ENCODE measurements around the gene SDCCAG8. TPM values are rescaled to one million over a fixed set of nuclear protein-coding genes. Genes with fewer than 3 reads are reported as not detected.

Gene SDCCAG8
- total RNA-seq, 1 donor from 2014 or later, result 24.5 TPM

- no peak for DNase-seq (ENCODE audit: low read depth)
- TF ChIP-seq CTCF (IDR thresholded peaks at IDR 0.05; ENCODE audit: insufficient read depth, low read depth, low read length), result no peak
- TF ChIP-seq EZH2 (IDR thresholded peaks at IDR 0.05; ENCODE audit: insufficient read depth, low read length), result no peak
- H3K9me3 Mint-ChIP-seq (ENCODE audit: unreplicated experiment), result no peaks in the 10 kb centered on the region
- H3K36me3 Mint-ChIP-seq (ENCODE audit: low read depth, unreplicated experiment), result peaks cover 6% of the 10 kb centered on the region
- Histone ChIP-seq H3K36me3 (ENCODE audit: insufficient read depth, low read length) (no peaks in the 10 kb centered on the region), H3K27ac (ENCODE audit: low read depth, low read length) (no peak overlapping the region), H3K4me3 (ENCODE audit: insufficient read depth, low read depth, low read length) (no peak overlapping the region), H3K79me2 (ENCODE audit: insufficient read depth, low read length) (no peaks in the 10 kb centered on the region), H3K9me3 (ENCODE audit: insufficient read depth, low read depth, low read length) (no peaks in the 10 kb centered on the region), H4K20me1 (ENCODE audit: insufficient read depth, low read length) (no peaks in the 10 kb centered on the region), H3K27me3 (ENCODE audit: insufficient read depth, low read length) (no peaks in the 10 kb centered on the region), H3K4me2 (ENCODE audit: low read length) (no peak overlapping the region), H3K4me1 (ENCODE audit: insufficient read depth, low read length) (no peaks in the 10 kb centered on the region), H3K9ac (ENCODE audit: low read length) (no peak overlapping the region), H2AFZ (ENCODE audit: low read depth, low read length) (no peak overlapping the region)
- FAIRE-seq, result no peak
- H3K27me3 Mint-ChIP-seq (ENCODE audit: low read depth, unreplicated experiment), result no peaks in the 10 kb centered on the region
- no peaks in the 10 kb centered on the region for H3K4me1 Mint-ChIP-seq (ENCODE audit: low read depth, unreplicated experiment)
- peak overlapping the region; percentile 41 for H3K27ac Mint-ChIP-seq (ENCODE audit: unreplicated experiment)
- no peak overlapping the region for H3K4me3 Mint-ChIP-seq (ENCODE audit: unreplicated experiment)
Observed at GRCh38 chr1:243454328-243454997, 198.6 kb downstream of the SDCCAG8 start.

GRCh38 chr1:243455760-243456651, 200.2 kb downstream of the SDCCAG8 start:
- Histone ChIP-seq H3K4me2 (ENCODE audit: low read length) (no peak overlapping the region), H3K9me3 (ENCODE audit: insufficient read depth, low read depth, low read length) (no peaks in the 10 kb centered on the region), H4K20me1 (ENCODE audit: insufficient read depth, low read length) (no peaks in the 10 kb centered on the region), H3K9ac (ENCODE audit: low read length) (no peak overlapping the region), H3K79me2 (ENCODE audit: insufficient read depth, low read length) (no peaks in the 10 kb centered on the region), H2AFZ (ENCODE audit: low read depth, low read length) (no peak overlapping the region), H3K27ac (ENCODE audit: low read depth, low read length) (no peak overlapping the region), H3K4me1 (ENCODE audit: insufficient read depth, low read length) (no peaks in the 10 kb centered on the region), H3K4me3 (ENCODE audit: insufficient read depth, low read depth, low read length) (no peak overlapping the region), H3K27me3 (ENCODE audit: insufficient read depth, low read length) (no peaks in the 10 kb centered on the region), H3K36me3 (ENCODE audit: insufficient read depth, low read length) (no peaks in the 10 kb centered on the region)
- TF ChIP-seq EZH2 (IDR thresholded peaks at IDR 0.05; ENCODE audit: insufficient read depth, low read length), result no peak
- TF ChIP-seq CTCF (IDR thresholded peaks at IDR 0.05; ENCODE audit: insufficient read depth, low read depth, low read length), result no peak
- Mint-ChIP-seq H3K4me3 (ENCODE audit: unreplicated experiment) (no peak overlapping the region), H3K4me1 (ENCODE audit: low read depth, unreplicated experiment) (no peaks in the 10 kb centered on the region), H3K36me3 (ENCODE audit: low read depth, unreplicated experiment) (peaks cover 3% of the 10 kb centered on the region), H3K9me3 (ENCODE audit: unreplicated experiment) (no peaks in the 10 kb centered on the region), H3K27ac (ENCODE audit: unreplicated experiment) (no peak overlapping the region), H3K27me3 (ENCODE audit: low read depth, unreplicated experiment) (no peaks in the 10 kb centered on the region)
- FAIRE-seq (no peak), DNase-seq (ENCODE audit: low read depth) (no peak)

Measured in astrocyte (in vitro differentiated cells and primary cell).